Neural cell (in vitro differentiated cells): Measurements from ENCODE around the gene SLC36A2. TPM values are rescaled to one million over a fixed set of nuclear protein-coding genes. Genes with fewer than 3 reads are reported as not detected.
"Not testable (repeated sequence)": the region's sequence is repeated elsewhere in the genome, so short reads cannot be mapped to it uniquely, and the experiment has no call there.

Experiments
- H2AFZ ChIP-seq: fragments of 200-600, 300-800 bp; sonication (generic), shearing (Covaris generic); 2 replicates; pipeline ENCODE4 v1.6.0; 2014; ENCODE audit warnings: low read depth, mild to moderate bottlenecking, antibody characterized with exemption, low read length, moderate library complexity
- H3F3A ChIP-seq: fragments of 200-600 bp; shearing (Covaris generic); 2 replicates; pipeline ENCODE4 v1.6.1; 2016; ENCODE audit warnings: mild to moderate bottlenecking, moderate library complexity, mixed read lengths, antibody characterized with exemption, low read length; ENCODE audit not compliant: insufficient read depth, poor library complexity, severe bottlenecking
- H3K27ac ChIP-seq: fragments of 200-600, 300-800 bp; sonication (generic), shearing (Covaris generic); 2 replicates; pipeline ENCODE4 v1.5.1; 2014; ENCODE audit warnings: mild to moderate bottlenecking, low read length, moderate library complexity
- H3K27me3 ChIP-seq: fragments of 300-800, 200-600 bp; sonication (generic), shearing (Covaris generic); 2 replicates; pipeline ENCODE4 v1.6.0; 2014; ENCODE audit warnings: mild to moderate bottlenecking, low read depth, low read length, moderate library complexity; ENCODE audit not compliant: insufficient read depth
- H3K36me3 ChIP-seq: fragments of 300-800, 200-600 bp; sonication (generic), shearing (Covaris generic); 2 replicates; pipeline ENCODE4 v1.5.1; 2014; ENCODE audit warnings: mild to moderate bottlenecking, antibody characterized with exemption, low read length, moderate library complexity; ENCODE audit not compliant: insufficient read depth
- H3K4me2 ChIP-seq: fragments of 300-800, 200-600 bp; sonication (generic), shearing (Covaris generic); 2 replicates; pipeline ENCODE4 v1.6.0; 2014; ENCODE audit warnings: mild to moderate bottlenecking, low read length
- H3K4me3 ChIP-seq: fragments of 300-800, 200-600 bp; sonication (generic), shearing (Covaris generic); 2 replicates; pipeline ENCODE4 v1.5.1; 2014; ENCODE audit warnings: mild to moderate bottlenecking, low read length, moderate library complexity
- H3K79me2 ChIP-seq: fragments of 200-600 bp; shearing (Covaris generic); replicated peaks from 2 replicates; pipeline ENCODE4 v1.6.0; 2014; ENCODE audit warnings: mild to moderate bottlenecking, low read length, moderate library complexity; ENCODE audit not compliant: insufficient read depth
- H3K9ac ChIP-seq: fragments of 300-800, 200-600 bp; sonication (generic), shearing (Covaris generic); 2 replicates; pipeline ENCODE4 v1.6.1; 2016; ENCODE audit warnings: mild to moderate bottlenecking, low read length, mixed read lengths
- H3K9me2 ChIP-seq: fragments of 200-600 bp; shearing (Covaris generic); 2 replicates; pipeline ENCODE4 v1.6.1; 2016; ENCODE audit warnings: mild to moderate bottlenecking, low read length, mixed read lengths; ENCODE audit not compliant: insufficient read depth
- H3K9me3 ChIP-seq: fragments of 200-600, 300-800 bp; sonication (generic), shearing (Covaris generic); 2 replicates; pipeline ENCODE4 v1.6.1; 2016; ENCODE audit warnings: mild to moderate bottlenecking, mixed run types, low read length, moderate library complexity, mixed read lengths
- H4K20me1 ChIP-seq: fragments of 200-600 bp; shearing (Covaris generic); 2 replicates; pipeline ENCODE4 v1.6.1; 2016; ENCODE audit warnings: mild to moderate bottlenecking, mixed run types; ENCODE audit not compliant: insufficient read depth
- CTCF ChIP-seq: fragments of 450-650 bp; IDR thresholded peaks from 2 replicates; pipeline ENCODE4 v1.5.1; 2014; ENCODE audit warnings: antibody characterized with exemption, mild to moderate bottlenecking, moderate library complexity; ENCODE audit not compliant: poor library complexity, severe bottlenecking
- EZH2 ChIP-seq: fragments of 200-600, 300-800 bp; shearing (Covaris generic), sonication (generic); IDR thresholded peaks from 2 replicates; pipeline ENCODE4 v1.6.1; 2014; ENCODE audit warnings: antibody characterized with exemption, low read length, borderline replicate concordance, mild to moderate bottlenecking; ENCODE audit not compliant: insufficient read depth, poor library complexity, severe bottlenecking
- MXI1 ChIP-seq: fragments of 450-650 bp; conservative IDR thresholded peaks from 2 replicates; pipeline ENCODE4 v1.6.1; 2014; ENCODE audit warnings: antibody characterized with exemption, mild to moderate bottlenecking; ENCODE audit not compliant: poor library complexity, severe bottlenecking
- POLR2AphosphoS5 ChIP-seq: IDR thresholded peaks from 2 replicates; pipeline ENCODE4 v1.6.1; 2012
- REST ChIP-seq: IDR thresholded peaks from 2 replicates; pipeline ENCODE4 v1.6.1; 2012; ENCODE audit warnings: borderline replicate concordance
- SMC3 ChIP-seq: fragments of 450-650 bp; conservative IDR thresholded peaks from 2 replicates; pipeline ENCODE4 v1.6.1; 2014; ENCODE audit warnings: antibody characterized with exemption, mild to moderate bottlenecking, moderate library complexity; ENCODE audit not compliant: poor library complexity
- TAF1 ChIP-seq: IDR thresholded peaks from 2 replicates; pipeline ENCODE4 v1.6.1; 2012; ENCODE audit warnings: low read depth
- polyA plus RNA-seq: library from polyadenylated mRNA; depleted of rRNA; stranded (reverse); fragments of >200 nt; gene quantifications from 2 replicates; pipeline ENCODE4 v1.2.3, GENCODE V29; 2014

The SLC36A2 gene
- polyA plus RNA-seq, 1 donor from 2014 or later = not detected

DNA sequence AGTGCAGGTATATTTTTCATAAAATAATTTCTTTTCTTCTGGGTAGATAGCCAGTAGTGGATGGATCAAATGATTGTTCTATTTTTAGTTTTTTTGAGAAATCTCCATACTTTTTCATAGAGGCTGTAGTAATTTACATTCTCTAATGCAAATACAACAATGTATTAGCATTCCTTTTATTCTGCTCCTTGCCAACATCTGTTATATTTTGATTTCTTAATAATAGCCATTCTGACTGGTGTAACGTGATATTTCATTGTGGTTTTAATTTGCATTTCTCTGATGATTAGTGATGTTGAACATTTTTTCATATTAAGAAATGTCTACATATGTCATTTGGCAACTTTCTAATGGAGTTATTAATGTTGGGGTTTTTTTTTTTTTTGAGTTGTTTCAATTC, 27.2 kb upstream of the SLC36A2 start:
- Histone ChIP-seq H3K79me2 (no peaks in the 10 kb centered on the region), H3K4me3 (no peak overlapping the region), H3K9me2 (no peaks in the 10 kb centered on the region), H3K36me3 (no peaks in the 10 kb centered on the region), H4K20me1 (no peaks in the 10 kb centered on the region), H2AFZ (no peak overlapping the region), H3F3A (no peaks in the 10 kb centered on the region), H3K27ac (no peak overlapping the region), H3K9ac (no peak overlapping the region), H3K9me3 (no peaks in the 10 kb centered on the region), H3K27me3 (no peaks in the 10 kb centered on the region), H3K4me2 (no peak overlapping the region)
- TF ChIP-seq EZH2 (no peak), POLR2AphosphoS5 (no peak), MXI1 (no peak), SMC3 (no peak), REST (no peak), TAF1 (no peak)

- H3K4me3 ChIP-seq, H4K20me1 ChIP-seq, H2AFZ ChIP-seq, H3K27ac ChIP-seq, H3K79me2 ChIP-seq, H3K4me2 ChIP-seq, H3K9ac ChIP-seq, H3K27me3 ChIP-seq, H3K9me3 ChIP-seq, H3K9me2 ChIP-seq, H3F3A ChIP-seq, H3K36me3 ChIP-seq: not testable (repeated sequence)
Observed at GRCh38 chr5:151367038-151367437, 19.7 kb upstream of the SLC36A2 start.

DNA sequence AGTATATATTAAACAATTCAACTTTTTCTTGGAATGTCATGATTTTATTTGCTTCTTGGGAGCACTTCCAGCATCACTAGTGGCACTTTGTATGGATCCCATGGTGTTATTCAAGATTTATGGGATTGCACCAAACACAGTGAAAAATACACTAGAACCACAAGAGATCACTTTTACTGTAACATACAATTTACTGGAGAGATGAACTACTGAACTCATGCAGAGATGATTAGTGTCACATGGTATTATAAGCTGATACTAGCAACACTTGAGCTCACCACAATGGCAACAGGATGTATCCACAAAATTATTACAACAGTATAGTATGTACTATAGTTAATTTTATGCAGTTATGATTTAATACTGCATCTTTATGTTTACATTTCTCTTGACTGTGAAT, 16.3 kb upstream of the SLC36A2 start:
- no peaks in the 10 kb centered on the region for H3K9me3 ChIP-seq
- no peak overlapping the region for H3K4me3 ChIP-seq
- no peaks in the 10 kb centered on the region for H3K9me2 ChIP-seq
- H3K4me2 ChIP-seq = no peak overlapping the region
- H3F3A ChIP-seq = no peaks in the 10 kb centered on the region
- H3K79me2 ChIP-seq = no peaks in the 10 kb centered on the region
- H3K36me3 ChIP-seq = no peaks in the 10 kb centered on the region
- peak; percentile 93 for TF ChIP-seq POLR2AphosphoS5
- TF ChIP-seq CTCF = no peak
- no peaks in the 10 kb centered on the region for H3K27me3 ChIP-seq
- no peak overlapping the region for H2AFZ ChIP-seq
- no peak overlapping the region for H3K9ac ChIP-seq
- H4K20me1 ChIP-seq = no peaks in the 10 kb centered on the region
- no peak overlapping the region for H3K27ac ChIP-seq
